ENCODE measurements around the gene IDI2. TPM values are rescaled to one million over a fixed set of nuclear protein-coding genes. Genes with fewer than 3 reads are reported as not detected.

The IDI2 gene
- total and polyA plus RNA-seq, 2 of the 13 experiments (the other 11 are each of a cell fraction or from before 2014, with no cell fraction given): not detected

DNA sequence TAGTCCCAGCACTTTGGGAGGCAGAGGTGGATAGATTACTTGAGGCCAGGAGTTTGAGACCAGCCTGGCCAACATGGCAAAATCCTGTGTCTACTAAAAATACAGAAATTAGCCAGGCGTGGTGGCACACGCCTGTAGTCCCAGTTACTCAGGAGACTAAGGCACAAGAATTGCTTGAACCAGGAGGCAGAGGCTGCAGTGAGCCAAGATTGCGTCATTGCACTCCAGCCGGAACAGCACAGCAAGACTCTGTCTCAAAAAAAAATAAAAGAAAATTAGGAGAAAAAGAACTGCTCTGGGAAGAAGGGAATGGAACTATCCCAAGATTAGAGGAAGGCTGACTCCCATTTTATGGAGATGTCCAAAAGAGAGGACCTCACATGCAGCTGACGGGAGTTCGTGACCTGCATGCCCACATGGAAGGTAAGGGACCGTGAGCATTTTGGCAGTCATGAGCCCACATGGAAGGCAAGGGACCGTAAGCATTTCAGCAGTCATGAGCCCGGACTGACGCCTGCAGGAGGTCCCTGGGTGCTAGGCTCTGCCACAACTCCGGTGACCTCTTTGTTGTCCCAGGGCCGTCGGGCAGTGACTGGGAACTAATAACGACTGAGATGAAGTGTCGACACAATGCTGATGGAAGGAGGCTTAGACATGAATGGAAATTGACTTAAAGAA is 56.0 kb downstream of the IDI2 start (continued):
- TF ChIP-seq E2F1 (CRISPR knock-in tag; IDR thresholded peaks at IDR 0.05): no peak
- 0 out of 2 replicates have a peak, but pooled peaks have one; percentile 1 for TF ChIP-seq ZNF350 (CRISPR knock-in tag; IDR thresholded peaks at IDR 0.05; ENCODE audit: borderline replicate concordance, low read depth)
- 0 out of 4 replicates have a peak, but pooled peaks of 1 of the 2 experiments have one; percentile 5 for TF ChIP-seq HMGXB4 (CRISPR knock-in tag; IDR thresholded peaks at IDR 0.05; ENCODE audit: borderline replicate concordance in 1 of 2, low read depth in 1 of 2)
- TF ChIP-seq, protein P1, sequence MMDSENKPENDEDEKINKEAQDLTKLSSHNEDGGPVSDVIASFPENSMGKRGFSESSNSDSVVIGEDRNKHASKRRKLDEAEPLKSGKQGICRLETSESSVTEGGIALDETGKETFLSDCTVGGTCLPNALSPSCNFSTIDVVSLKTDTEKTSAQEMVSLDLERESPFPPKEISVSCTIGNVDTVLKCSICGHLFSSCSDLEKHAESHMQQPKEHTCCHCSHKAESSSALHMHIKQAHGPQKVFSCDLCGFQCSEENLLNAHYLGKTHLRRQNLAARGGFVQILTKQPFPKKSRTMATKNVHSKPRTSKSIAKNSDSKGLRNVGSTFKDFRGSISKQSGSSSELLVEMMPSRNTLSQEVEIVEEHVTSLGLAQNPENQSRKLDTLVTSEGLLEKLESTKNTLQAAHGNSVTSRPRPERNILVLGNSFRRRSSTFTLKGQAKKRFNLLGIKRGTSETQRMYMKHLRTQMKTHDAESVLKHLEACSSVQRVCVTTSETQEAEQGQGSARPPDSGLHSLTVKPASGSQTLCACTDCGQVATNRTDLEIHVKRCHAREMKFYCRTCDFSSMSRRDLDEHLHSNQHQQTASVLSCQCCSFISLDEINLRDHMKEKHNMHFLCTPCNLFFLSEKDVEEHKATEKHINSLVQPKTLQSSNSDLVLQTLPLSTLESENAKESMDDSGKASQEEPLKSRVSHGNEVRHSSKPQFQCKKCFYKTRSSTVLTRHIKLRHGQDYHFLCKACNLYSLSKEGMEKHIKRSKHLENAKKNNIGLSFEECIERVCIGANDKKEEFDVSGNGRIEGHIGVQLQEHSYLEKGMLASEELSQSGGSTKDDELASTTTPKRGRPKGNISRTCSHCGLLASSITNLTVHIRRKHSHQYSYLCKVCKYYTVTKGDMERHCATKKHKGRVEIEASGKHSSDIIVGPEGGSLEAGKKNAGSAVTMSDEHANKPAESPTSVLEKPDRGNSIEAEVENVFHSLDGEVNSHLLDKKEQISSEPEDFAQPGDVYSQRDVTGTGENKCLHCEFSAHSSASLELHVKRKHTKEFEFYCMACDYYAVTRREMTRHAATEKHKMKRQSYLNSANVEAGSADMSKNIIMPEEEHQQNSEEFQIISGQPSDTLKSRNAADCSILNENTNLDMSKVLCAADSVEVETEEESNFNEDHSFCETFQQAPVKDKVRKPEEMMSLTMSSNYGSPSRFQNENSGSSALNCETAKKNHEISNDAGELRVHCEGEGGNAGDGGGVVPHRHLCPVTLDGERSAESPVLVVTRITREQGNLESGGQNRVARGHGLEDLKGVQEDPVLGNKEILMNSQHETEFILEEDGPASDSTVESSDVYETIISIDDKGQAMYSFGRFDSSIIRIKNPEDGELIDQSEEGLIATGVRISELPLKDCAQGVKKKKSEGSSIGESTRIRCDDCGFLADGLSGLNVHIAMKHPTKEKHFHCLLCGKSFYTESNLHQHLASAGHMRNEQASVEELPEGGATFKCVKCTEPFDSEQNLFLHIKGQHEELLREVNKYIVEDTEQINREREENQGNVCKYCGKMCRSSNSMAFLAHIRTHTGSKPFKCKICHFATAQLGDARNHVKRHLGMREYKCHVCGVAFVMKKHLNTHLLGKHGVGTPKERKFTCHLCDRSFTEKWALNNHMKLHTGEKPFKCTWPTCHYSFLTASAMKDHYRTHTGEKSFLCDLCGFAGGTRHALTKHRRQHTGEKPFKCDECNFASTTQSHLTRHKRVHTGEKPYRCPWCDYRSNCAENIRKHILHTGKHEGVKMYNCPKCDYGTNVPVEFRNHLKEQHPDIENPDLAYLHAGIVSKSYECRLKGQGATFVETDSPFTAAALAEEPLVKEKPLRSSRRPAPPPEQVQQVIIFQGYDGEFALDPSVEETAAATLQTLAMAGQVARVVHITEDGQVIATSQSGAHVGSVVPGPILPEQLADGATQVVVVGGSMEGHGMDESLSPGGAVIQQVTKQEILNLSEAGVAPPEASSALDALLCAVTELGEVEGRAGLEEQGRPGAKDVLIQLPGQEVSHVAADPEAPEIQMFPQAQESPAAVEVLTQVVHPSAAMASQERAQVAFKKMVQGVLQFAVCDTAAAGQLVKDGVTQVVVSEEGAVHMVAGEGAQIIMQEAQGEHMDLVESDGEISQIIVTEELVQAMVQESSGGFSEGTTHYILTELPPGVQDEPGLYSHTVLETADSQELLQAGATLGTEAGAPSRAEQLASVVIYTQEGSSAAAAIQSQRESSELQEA (CRISPR knock-in tag; IDR thresholded peaks at IDR 0.05; ENCODE audit: not compliant biosample characterization): no peak
- TF ChIP-seq, protein P2, sequence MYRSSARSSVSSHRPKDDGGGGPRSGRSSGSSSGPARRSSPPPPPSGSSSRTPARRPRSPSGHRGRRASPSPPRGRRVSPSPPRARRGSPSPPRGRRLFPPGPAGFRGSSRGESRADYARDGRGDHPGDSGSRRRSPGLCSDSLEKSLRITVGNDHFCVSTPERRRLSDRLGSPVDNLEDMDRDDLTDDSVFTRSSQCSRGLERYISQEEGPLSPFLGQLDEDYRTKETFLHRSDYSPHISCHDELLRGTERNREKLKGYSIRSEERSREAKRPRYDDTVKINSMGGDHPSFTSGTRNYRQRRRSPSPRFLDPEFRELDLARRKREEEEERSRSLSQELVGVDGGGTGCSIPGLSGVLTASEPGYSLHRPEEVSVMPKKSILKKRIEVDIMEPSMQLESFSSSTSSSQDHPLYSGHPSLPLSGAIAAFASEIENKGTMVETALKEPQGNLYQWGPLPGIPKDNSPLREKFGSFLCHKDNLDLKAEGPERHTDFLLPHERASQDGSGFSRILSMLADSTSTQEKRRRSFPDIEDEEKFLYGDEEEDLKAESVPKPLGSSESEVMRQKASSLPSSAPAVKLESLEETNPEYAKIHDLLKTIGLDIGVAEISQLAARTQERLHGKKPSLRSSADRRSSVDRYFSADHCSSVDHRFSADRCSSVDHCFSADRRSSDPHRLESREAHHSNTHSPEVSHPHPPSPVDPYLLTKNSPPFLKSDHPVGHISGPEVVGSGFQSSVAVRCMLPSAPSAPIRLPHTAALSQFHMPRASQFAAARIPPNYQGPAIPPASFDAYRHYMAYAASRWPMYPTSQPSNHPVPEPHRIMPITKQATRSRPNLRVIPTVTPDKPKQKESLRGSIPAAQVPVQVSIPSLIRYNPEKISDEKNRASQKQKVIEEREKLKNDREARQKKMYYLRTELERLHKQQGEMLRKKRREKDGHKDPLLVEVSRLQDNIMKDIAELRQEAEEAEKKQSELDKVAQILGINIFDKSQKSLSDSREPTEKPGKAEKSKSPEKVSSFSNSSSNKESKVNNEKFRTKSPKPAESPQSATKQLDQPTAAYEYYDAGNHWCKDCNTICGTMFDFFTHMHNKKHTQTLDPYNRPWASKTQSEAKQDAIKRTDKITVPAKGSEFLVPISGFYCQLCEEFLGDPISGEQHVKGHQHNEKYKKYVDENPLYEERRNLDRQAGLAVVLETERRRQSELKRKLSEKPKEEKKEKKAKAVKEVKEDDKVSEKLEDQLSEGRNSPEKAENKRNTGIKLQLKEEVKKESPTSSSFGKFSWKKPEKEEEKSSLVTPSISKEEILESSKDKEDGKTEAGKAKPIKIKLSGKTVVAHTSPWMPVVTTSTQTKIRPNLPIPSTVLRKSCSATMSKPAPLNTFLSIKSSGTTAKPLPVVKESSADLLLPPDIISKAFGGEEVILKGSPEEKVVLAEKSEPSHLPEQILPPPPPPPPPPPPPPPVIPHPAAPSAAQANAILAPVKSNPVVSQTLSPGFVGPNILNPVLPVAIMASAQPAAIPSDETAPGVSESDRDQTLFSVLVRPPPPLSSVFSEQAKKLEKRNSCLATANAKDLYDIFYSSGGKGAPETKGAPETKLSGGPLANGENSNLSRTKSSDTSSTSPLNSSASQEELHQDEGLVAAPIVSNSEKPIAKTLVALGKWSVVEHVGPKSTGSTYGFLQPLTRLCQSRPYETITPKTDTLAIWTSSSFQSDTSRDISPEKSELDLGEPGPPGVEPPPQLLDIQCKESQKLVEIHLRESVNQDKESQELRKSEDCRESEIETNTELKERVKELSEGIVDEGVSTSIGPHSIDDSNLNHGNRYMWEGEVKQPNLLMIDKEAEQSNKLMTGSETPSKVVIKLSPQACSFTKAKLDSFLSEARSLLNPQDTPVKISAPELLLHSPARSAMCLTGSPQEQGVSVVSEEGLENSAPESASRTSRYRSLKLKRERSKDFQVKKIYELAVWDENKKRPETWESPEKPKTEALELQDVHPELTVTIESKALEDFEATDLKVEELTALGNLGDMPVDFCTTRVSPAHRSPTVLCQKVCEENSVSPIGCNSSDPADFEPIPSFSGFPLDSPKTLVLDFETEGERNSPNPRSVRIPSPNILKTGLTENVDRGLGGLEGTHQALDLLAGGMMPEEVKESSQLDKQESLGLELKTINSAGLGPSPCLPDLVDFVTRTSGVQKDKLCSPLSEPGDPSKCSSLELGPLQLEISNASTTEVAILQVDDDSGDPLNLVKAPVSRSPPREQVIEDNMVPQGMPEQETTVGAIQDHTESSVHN (CRISPR knock-in tag; IDR thresholded peaks at IDR 0.05): no peak
- TF ChIP-seq SIX4 (CRISPR knock-in tag; IDR thresholded peaks at IDR 0.05): no peak
